Suppressor macrophage treated with lipopolysaccharide for 4 hours (primary cell): ENCODE data around the gene POLR2I.
A peak's percentile ranks its signal among the peaks of the same experiment; 100 is the strongest.
"Not testable (repeated sequence)": the region's sequence is repeated elsewhere in the genome, so short reads cannot be mapped to it uniquely, and the experiment has no call there.

ENCODE experiments used
- DNase-seq: peaks from one replicate; pipeline ENCODE4 v3.0.0-alpha.2; 2020

POLR2I gene

DNA sequence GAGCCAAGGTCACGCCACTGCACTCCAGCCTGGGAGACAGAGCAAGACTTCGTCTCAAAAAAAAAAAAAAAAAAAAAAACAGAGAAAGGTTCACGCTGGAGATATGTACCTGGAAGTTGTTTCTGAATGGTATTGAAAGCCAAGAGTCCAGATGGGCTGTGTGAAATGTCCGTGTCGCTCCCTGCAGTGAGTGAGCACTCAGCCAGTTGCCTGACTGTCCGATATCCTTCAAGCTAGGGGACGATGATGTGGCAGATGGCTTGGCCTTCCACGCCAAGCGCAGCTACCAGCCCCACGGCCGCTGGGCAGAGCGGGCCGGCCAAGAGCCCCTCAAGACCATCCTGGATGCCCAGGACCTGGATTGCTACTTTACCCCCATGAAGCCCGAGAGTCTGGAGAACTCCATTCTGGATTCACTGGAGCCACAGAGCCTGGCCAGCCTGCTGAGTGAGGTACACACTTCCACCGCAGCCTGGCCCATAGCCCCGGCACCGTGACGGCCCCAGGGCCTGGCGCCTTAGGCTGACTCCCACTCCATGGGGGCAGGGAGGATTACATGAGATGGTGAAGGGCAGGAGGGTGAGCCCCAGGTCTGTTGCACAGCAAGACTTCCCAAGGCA, 15.4 kb downstream of the POLR2I start:
- DNase-seq: no peak

DNA sequence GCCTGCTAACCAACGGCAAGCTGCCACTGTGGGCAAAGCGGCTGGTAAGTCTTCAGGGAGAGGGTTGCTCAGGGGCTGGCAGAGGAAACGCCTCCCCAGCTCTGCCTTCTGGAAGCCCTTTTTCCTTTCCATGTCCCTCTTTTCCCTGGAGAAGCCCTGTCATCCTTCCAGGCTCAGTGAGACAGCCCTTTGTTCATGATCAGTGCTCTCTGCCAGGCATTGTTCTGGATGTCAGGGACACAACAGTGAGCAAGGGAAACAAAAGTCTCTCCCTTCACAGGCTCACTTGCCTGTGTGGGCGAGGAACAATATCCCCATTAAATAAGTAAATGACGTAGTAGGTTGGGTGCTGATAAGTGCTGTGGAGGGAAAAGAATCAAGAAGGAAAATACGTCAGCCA, 17.6 kb downstream of the POLR2I start:
- no peak for DNase-seq

DNA sequence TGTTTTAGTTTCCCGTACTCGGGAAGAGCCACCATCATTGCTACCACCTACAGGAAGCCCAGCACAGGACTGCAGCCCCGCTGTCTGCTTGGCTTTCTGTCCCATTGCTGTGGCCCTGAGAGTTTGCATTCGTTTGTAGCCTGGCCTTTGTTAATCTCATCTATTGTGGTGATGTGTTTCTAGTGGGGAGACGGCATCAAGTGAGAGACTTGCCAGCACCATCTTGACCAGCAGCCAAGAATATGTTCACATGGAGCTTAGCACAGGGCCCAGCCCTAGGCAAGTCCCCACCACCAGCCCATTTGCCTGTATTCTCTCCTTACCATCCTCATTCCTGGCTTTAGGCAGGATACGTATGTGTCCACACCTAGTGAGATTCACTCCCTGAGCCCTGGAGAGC, 21.0 kb downstream of the POLR2I start:
- DNase-seq: no peak

DNA sequence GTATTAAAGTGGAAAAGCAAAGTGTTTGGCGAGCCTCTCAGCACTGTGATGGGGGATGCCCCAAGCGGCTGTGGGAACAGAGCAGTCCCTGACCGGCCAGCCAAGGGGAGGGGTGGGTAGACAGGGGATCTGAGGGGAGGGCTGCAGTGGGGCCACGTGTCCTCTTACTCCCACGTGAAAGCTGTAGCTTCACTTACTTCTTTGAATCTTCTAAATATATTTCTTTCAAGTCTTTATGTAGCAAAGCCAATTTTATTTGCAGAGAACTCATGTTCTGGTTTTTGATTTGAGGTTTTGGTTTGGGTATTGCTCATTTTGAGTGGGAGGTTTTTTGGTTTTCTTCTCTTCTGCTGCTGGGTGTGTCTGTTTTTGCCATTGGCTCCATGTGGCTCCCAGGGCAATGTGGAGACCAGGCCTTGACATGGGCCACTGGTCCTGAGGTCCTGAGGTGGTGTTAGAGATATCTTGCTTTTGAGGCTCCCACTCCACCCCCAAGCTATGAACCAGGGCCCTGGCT, 21.5 kb downstream of the POLR2I start:
- DNase-seq: no peak

DNA sequence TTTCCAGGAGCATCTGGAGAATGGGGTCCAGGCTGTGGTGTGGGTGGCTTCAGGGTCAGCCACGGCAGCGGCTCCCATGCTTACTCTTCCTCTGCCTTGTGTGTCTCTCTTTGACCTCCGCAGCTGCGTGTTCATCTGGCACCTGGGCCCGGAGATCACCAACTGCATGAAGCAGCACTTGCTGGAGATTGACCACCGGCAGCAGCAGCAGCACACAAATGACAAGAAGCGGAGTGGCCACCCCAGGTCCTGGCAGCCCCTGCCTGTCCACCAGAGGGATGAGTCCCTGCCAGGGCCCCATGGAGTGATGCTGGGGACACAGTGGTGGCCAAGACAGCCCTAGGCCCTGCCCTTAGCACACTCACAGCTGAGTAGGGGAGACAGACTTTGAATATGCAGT, 22.1 kb downstream of the POLR2I start:
- no peak for DNase-seq

DNA sequence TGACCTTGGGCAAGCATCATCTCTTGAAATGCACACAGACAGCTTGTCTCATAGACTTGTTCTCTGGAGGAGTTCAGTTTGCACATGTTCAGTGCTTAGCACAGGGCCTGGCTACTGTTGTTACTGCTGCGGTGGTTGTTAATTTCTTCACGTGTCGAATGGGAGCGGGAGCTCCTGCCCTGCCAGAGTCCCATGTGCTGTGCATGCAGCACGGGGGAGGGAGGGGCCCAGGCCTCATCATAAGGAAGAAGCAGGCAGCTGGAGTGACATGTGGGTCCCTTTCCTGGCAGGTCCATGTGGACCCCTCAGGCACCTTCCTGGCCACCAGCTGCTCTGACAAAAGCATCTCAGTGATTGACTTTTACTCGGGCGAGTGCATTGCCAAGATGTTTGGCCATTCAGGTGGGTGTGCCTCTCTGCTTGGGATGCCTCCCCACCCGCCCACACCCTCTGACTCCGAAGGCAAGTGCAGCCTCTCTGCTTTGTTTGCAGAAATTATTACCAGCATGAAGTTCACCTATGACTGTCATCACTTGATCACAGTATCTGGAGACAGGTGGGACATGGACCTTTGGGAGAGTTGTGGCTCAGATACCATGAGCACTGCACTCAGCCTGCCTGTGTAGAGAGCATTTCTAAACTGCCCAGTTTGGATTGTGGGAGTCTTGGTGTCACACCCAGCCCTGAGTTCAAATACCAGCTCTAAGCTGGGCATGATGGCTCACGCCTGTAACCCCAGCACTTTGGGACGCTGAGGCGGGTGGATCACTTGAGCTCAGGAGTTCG, 23.6 kb downstream of the POLR2I start:
- DNase-seq: no peak

DNA sequence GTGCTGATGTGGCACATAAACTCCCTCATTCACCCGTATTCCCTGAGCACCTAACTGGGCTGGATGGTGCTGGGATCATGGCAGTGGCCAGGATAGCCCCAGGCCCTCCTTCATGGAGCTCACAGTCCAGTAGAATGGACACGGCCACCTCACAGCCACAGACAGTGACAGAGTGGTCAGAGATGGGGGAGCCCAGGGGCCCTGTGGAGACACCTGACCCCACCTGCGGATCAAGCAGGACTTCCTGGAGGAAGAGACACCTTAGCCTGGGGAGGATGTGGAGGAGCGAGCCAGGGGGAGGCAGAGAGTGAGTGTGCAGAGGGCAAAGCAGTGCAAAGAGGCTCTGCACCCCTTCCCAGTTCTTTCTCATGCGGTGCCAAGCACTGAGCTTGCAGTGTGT, 24.8 kb downstream of the POLR2I start:
- no peak for DNase-seq

DNA sequence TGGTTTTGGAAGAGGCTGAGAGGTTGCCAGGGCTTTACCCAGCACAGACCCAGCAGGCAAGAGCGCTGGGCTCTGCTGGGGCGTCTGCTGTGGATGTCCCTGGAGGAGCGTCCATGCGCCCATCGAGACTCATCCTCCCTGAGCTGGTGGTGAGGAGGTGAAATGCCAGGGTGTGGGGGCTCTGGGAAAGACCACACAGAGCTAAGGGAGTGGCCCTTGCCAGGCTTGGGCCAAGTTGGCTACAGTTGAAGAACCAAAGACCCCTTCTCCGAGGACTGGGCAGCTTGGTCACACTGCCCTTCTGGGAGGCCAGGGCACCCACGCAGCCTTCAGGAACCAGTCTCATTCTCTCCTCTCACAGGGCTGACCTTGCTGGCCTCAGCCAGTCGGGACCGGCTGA, 28.3 kb downstream of the POLR2I start:
- no peak for DNase-seq

DNA sequence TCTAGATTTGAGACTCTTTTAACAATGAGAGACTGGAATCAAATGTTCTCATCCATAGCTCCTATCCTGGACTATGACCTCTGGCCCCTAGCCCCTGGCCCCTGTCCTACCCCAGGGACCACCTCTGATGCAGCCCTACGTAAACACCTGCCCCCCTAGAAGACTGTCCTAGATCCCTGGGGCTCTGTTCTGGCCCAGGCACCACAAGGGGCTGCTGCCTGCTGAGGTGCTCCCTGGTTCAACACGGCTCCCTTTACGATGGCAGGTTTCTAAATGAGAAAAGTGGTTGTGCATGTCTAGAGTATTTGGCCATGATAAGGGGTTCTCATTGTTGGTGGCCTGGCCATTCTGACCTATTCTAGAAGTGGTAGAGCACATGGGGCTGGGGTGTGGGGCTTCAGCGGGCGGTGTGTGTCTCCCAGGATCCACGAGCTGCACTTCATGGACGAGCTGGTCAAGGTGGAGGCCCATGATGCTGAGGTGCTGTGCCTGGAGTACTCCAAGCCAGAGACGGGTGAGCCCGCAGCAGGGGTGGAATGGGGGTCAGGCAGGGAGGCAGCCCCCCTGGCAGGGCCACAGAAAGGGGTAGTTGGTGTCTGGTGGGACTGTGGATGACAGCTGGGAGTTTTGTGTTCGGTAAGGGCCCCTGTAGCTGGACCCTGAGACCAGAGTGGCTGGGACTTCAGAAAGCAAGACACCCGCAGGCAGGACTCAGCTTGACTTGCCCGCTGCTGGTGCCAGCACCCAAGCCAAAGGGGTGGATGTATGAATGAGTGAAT, 30.3 kb downstream of the POLR2I start:
- no peak for DNase-seq

DNA sequence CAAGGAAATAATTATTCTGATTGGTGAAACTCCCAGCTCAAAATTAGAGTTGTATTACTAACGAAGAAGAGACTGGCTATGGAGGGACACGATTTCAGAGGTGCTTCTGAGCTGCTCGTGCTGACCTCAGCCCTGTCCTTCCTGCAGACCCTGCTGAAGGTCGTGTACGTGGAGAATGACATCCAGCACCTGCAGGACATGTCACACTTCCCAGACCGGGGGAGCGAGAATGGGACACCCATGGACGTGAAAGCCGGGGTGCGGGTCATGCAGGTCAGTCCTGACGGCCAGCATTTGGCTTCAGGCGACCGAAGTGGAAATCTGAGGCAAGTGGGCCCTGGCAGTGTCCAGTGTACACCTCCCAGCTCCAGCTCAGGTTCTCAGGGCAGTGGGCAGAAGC, 31.8 kb downstream of the POLR2I start:
- DNase-seq: no peak

DNA sequence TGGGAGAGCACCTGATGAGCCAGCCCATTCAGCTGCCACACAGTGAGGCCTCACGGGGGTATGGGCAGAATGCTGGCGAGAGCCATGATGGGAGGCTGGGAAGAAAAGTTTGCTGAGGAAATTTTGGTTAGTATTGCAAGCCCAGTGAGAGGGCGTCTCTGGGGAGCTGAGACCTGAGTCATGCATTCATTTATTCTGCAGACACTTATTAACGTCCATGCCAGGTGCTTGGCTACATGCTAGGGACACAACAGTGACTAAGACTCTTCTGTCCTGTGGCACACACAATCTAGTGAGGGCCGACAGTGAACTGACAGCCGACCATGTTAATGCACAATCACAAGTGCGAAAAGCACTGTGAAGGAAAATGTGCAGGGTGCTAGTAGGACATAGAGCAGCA, 32.8 kb downstream of the POLR2I start:
- no peak for DNase-seq

DNA sequence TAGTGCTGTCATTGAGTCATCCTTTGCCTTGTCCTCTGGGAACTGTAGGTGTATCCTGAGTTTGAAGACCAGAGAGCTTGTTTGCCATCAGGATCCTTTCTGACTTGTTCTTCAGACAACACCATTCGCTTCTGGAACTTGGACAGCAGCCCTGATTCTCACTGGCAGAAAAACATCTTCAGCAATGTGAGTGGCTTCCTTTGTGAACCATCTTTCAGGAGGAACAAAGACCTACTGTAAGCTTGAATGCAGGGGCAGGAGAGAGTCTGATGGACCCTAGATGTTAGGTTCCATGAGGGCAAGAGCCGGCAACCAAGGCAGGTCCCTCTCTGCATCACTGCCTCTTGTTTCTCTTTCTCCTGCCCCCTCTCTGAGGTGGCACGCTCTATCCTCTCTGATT, 33.3 kb downstream of the POLR2I start:
- DNase-seq: no peak

DNA sequence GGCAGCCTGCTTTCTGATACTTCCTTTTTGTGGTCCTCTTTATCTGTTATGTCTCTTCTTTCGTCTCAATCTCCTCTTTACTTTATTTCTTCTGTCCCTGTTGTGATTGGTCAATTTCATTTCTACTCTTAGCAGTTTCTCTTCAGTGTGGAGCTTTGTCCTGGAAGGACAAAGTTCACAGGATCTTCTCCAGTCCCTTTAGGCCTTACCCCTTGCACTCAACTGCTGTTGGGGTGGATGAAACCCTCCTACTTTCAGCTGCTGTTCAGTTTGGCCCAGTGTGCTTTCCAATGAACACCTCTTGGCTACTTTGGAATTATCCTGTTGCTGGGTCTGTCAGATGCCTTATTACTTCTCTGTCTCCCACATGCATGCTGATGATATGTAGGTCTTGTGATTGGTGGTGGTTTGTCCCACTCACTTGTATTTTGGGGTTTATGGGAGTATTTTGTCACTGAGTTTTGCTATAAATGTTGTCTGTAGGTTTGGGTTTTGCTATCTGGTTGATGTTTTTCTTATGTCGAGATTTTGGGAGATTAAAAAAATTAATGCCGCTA, 35.2 kb downstream of the POLR2I start:
- no peak for DNase-seq

DNA sequence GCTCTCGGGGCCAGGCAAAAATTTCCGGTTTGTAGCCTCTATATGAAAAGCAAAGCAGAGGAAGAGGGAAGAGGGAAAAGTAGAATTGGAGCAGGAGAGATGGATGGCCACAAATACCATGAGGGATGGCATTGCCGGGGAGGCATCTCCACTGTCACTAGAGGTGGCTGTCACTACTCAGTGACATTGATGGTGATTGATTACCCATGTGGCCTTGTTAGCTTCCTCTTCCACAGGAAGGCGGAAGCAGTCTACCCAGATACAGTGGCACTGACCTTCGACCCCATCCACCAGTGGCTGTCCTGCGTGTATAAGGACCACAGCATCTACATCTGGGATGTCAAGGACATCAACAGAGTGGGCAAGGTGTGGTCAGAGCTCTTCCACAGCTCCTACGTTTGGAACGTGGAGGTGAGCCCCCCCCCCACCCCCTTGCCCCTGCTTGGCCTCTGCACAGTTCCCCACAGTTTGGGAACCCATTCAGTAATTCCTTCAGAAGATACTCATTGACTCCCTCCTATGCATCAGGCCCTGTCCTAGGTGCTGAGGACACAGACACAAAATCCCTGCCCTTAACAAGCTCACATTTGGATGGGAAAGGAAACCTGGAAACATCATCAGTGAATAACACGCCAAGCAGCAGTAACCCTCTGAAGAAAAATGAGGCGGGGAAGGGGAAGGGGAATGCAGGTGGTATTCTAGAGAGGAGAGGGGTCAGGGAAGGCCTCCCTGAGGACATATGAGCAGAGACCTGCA, 41.4 kb downstream of the POLR2I start:
- no peak for DNase-seq

DNA sequence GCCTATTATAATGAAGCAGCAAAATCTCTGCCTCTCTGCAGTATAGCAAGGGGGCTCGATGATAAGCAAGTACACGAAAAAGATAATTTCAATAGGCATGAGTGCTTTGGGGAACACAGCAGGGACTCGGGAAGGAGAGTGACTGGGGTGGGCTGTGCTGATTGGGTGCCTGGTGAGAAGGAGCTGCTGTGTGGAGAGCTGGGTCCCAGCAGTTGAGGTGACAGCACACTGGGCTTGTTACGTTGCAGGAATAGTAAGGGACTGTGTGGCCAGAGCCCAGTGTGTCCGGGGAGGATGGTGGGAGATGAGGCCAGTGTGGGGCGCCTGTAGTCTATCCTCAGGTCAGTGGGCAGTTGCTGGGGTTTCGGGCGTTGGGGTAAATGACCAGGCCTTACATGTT, 42.6 kb downstream of the POLR2I start:
- no peak for DNase-seq

DNA sequence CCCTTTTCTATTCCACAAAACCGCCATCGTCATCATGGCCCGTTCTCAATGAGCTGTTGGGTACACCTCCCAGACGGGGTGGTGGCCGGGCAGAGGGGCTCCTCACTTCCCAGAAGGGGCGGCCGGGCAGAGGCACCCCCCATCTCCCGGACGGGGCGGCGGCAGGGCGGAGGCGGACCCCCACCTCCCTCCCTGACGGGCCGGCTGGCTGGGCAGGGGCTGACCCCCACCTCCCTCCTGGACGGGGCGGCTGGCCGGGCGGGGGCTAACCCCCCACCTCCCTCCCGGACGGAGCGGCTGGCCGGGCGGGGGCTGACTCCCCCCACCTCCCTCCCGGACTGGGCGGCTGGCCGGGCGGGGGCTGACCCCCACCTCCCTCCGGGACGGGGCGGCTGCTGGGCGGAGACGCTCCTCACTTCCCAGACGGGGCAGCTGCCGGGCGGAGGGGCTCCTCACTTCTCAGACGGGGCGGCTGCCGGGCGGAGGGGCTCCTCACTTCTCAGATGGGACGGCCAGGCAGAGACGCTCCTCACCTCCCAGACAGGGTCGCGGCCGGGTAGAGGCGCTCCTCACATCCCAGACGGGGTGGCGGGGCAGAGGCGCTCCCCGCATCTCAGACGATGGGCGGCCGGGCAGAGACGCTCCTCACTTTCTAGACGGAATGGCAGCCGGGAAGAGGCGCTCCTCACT, 45.7 kb downstream of the POLR2I start:
- not testable (repeated sequence) for DNase-seq

DNA sequence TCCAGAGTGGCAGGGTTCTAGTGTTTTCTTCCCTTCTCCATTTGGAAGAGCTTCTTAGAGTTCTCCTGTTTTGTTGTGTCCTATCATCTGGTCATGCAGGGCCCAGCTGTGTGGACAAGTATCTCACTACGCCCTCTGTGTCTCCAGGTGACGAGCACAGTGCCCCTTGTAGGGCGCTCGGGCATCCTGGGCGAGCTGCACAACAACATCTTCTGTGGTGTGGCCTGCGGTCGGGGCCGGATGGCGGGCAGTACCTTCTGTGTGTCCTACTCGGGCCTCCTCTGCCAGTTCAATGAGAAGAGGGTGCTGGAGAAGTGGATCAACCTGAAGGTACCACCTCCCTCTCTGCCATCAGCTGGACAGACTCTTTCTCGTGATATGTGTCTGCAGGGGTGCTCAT, 47.0 kb downstream of the POLR2I start:
- no peak for DNase-seq

DNA sequence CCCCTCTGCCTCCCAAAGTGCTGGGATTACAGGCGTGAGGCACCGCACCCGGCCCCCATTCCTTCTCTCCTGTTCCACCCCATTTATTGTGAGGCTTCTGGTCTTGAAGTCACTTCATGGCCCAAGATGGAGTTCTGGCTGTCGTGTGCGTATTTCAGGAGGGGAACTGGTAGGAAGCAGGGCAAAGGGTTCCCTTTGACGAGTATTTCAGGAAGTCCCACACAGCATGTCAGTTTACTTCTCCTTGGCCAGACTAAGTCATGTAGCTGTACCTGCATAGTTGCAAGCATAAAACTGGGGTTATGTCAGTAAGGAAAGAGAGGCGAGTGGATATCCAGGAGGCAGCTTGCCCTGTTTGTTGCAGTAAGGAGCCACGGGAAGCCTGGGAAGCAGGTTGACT, 49.8 kb downstream of the POLR2I start:
- peak; percentile 8 for DNase-seq
